ENCODE results near the gene HERC5.

- TF ChIP-seq CTCF (IDR thresholded peaks at IDR 0.05), result no peak
- TF ChIP-seq ZFX (IDR thresholded peaks at IDR 0.05; ENCODE audit: borderline replicate concordance), result no peak
These were observed 78.3 kb downstream of the HERC5 start for GRCh38 chr4:88535090-88535755.

Measured in 22Rv1 (cell line).